T1000 (cell line): ENCODE measurements around the gene PDE4D.
"Not testable (repeated sequence)": the region's sequence is repeated elsewhere in the genome, so short reads cannot be mapped to it uniquely, and the experiment has no call there.

Experiments used
- DNase-seq: peaks from one replicate; lab custom pipeline; 2025; ENCODE audit warnings: mixed read lengths; lab: John Stamatoyannopoulos, UW

Gene PDE4D

GRCh38 chr5:59328709-59329296 is 564.7 kb downstream of the PDE4D start:
- DNase-seq, result no peak

- no peak for DNase-seq
Measured at GRCh38 chr5:59327191-59327980, 566.1 kb downstream of the PDE4D start.

- DNase-seq, result no peak
Measured at GRCh38 chr5:59326596-59326995, 566.9 kb downstream of the PDE4D start.

GRCh38 chr5:59325070-59325469 is 568.5 kb downstream of the PDE4D start:
- no peak for DNase-seq

- DNase-seq, result no peak
Measured at GRCh38 chr5:59322894-59323293, 570.6 kb downstream of the PDE4D start.

GRCh38 chr5:59322058-59322457 is 571.5 kb downstream of the PDE4D start:
- no peak for DNase-seq

GRCh38 chr5:59321642-59322041 is 571.9 kb downstream of the PDE4D start:
- DNase-seq, result no peak

- no peak for DNase-seq
Measured at GRCh38 chr5:59320420-59320819, 573.1 kb downstream of the PDE4D start.

- no peak for DNase-seq
Measured at GRCh38 chr5:59319250-59319649, 574.3 kb downstream of the PDE4D start.

GRCh38 chr5:59317774-59318205 is 575.7 kb downstream of the PDE4D start:
- DNase-seq, result no peak

- peak; percentile 55 for DNase-seq
Measured at GRCh38 chr5:59317023-59317773, 576.3 kb downstream of the PDE4D start.

- no peak for DNase-seq
Measured at GRCh38 chr5:59312223-59312622, 581.3 kb downstream of the PDE4D start.

- not testable (repeated sequence) for DNase-seq
Measured at GRCh38 chr5:59308685-59309084, 584.8 kb downstream of the PDE4D start.

- not testable (repeated sequence) for DNase-seq
Measured at GRCh38 chr5:59303289-59303716, 590.2 kb downstream of the PDE4D start.

- not testable (repeated sequence) for DNase-seq
Measured at GRCh38 chr5:59302509-59302908, 591.0 kb downstream of the PDE4D start.

GRCh38 chr5:59301727-59302126 is 591.8 kb downstream of the PDE4D start:
- no peak for DNase-seq

GRCh38 chr5:59300930-59301329 is 592.6 kb downstream of the PDE4D start:
- DNase-seq, result no peak

GRCh38 chr5:59299006-59299405 is 594.5 kb downstream of the PDE4D start:
- no peak for DNase-seq

GRCh38 chr5:59296317-59297264 is 596.9 kb downstream of the PDE4D start:
- no peak for DNase-seq

- DNase-seq, result no peak
Measured at GRCh38 chr5:59293700-59294099, 599.8 kb downstream of the PDE4D start.

- DNase-seq, result no peak
Measured at GRCh38 chr5:59291941-59292340, 601.6 kb downstream of the PDE4D start.

GRCh38 chr5:59287884-59288283 is 605.6 kb downstream of the PDE4D start:
- DNase-seq, result no peak
